NB4 (cell line): ENCODE results near the gene ETDA.

ENCODE experiments used
- CTCF ChIP-seq: IDR thresholded peaks from one replicate; pipeline ENCODE4 v1.5.1; 2012; ENCODE audit warnings: low read depth, low read length
- MYC ChIP-seq: IDR thresholded peaks from 2 replicates; pipeline ENCODE4 v1.6.1; 2011; ENCODE audit warnings: low read depth, low read length
- POLR2A ChIP-seq: IDR thresholded peaks from 2 replicates; pipeline ENCODE4 v1.6.1; 2011; ENCODE audit warnings: mild to moderate bottlenecking; ENCODE audit not compliant: insufficient read length; ENCODE audit errors: extremely low read depth

- TF ChIP-seq MYC (no peak), CTCF (no peak), POLR2A (no peak)
Observed at GRCh38 chrX:135302269-135302873, 50.5 kb downstream of the ETDA start.
